Measurements from ENCODE around the gene MYT1.

DNA sequence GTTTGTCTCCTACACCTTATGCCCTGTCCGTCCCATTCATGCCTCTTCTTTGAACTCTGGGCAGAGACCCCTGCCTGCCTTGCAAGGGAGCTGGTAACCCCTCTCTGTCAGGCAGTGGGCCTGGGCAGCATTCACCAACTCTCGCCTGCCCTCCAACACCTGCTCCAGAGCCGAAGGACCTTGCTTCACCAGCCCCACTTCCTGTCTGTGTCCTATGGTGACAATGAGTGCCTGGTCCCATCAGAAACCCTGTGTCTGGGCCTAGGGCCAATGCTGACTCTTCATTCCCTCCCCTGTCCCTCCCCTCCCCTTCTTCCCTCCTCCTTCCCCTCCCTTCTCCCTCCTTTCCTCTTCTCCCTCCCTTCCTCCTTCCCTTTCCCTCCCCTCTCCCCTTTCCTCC, 68.5 kb downstream of the MYT1 start:
- TF ChIP-seq POLR2A (IDR thresholded peaks at IDR 0.05; ENCODE audit: low read depth, low read length) (no peak), TAF1 (IDR thresholded peaks at IDR 0.05; ENCODE audit: borderline replicate concordance, low read depth, low read length) (no peak)
